Stimulated activated CD4-positive, alpha-beta T cell treated with anti-CD3 and anti-CD28 coated beads, Interleukin-2, amount 100 ng/mL, for 24 hours (primary cell): ENCODE measurements around the gene SFRP4.
A peak's percentile ranks its signal among the peaks of the same experiment; 100 is the strongest.
"Not testable (repeated sequence)": the region's sequence is repeated elsewhere in the genome, so short reads cannot be mapped to it uniquely, and the experiment has no call there.

Experiments
- DNase-seq, 2 donors: peaks; one replicate each; pipeline ENCODE4 v3.0.0-alpha.2; 2020

The SFRP4 gene

DNA sequence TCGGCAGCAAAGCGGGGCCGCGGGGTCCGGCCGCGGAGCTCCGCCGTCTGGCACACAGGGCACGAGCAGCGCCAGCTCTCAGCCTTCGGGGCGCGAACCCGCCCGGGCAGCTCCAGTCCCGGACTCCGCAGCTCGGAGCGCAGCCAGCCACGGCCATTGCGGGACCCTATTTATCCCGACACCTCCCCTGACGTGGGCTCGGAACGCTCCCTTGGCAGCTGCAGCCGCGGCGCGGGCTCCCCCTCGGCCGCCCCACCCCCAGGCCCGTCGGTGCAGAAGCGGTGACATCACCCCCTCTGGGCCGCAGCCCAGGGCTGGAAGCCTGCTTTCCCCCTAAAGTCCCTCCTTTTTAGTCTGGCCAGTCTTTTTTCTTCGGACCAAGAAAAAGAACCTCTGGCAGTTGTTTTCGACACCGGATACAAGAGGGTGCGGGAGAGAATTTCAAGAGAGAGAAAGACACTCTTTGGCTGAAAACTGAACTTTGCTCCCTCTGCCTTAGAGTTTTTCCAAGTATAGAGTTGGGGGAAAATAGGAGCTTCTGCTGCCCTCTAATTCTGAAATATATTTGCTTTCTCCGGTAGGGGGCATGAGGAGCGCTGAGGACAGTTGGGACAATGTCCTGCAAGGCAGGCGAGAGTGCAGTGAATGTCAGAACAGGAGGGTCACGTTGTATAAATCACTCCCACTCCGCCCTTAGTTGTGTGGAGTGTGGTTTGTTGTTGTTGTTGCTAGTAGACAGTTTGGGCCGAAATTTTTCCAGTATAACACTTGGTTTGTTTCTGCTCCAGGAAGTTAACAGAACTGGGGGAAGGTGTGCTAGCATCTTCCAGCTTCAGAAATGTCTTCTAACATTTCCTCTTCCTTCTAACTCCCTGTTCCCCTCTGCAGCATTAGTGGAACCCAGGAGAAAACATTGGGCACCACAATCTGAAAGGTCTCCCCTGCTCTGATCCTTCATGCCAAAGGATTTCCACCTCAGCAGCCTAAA lies at the start of gene SFRP4:
SFRP4 (minus strand) TSS at position 145 of the 988 bp plus-strand sequence. CDS start 280 bp downstream, outside the sequence.
- peak in 1 of 2 donors; percentile 6 for DNase-seq

DNA sequence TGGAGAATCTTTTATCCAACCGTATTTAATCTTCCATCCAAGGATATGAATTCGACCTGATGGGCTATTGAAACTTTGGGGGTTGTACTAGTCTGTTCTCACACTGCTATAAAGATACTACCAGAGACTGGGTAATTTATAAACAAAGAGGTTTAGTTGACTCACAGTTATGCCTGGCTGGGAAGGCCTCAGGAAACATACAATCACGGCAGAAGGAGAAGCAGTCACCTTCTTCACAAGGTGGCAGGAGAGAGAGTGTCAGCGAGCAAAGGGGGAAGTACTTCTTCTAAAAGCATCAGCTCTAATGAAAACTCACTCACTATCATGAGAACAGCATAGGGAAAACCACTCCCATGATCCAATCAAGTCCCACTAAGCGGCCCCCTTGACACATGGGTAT lies 47.6 kb upstream of the SFRP4 start:
- DNase-seq, result no peak

DNA sequence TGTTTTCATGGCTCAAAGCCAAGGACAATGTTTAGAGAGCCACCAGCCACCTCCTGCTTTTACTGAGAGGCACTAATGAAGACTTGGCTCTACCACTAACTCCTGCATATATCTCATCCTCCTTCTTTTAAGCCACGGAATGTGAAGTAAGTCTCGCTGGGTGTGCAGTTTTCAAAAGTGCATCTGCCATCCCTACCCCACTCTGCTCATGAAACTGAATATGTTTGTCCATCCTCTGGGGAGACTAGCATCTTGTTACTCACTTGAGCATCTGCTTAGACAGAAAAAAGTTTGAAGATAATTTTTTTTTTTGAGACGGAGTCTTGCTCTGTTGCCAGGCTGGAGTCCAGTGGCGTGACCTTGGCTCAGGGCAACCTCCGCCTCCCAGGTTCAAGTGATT lies 44.6 kb upstream of the SFRP4 start:
- DNase-seq, result no peak

DNA sequence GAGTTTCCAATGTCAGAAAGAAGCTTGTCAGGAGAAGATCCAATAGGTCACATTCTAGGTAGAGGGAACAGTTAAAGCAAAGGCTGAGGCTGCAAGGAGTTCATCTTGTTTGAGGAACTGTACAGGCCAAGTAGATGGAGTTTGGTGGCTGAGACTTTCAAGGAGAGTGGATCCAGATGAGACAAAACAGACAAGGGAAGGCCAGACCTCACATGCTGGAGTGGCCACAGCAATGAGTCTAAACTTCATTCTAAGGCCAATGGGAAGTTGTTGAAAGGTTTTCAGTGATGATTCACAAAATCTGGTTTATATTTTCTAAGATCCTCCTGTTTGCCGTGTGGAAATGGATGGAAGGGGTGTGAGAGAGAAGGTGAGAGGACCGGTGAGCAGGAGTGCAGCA lies 43.9 kb upstream of the SFRP4 start:
- DNase-seq, result no peak

DNA sequence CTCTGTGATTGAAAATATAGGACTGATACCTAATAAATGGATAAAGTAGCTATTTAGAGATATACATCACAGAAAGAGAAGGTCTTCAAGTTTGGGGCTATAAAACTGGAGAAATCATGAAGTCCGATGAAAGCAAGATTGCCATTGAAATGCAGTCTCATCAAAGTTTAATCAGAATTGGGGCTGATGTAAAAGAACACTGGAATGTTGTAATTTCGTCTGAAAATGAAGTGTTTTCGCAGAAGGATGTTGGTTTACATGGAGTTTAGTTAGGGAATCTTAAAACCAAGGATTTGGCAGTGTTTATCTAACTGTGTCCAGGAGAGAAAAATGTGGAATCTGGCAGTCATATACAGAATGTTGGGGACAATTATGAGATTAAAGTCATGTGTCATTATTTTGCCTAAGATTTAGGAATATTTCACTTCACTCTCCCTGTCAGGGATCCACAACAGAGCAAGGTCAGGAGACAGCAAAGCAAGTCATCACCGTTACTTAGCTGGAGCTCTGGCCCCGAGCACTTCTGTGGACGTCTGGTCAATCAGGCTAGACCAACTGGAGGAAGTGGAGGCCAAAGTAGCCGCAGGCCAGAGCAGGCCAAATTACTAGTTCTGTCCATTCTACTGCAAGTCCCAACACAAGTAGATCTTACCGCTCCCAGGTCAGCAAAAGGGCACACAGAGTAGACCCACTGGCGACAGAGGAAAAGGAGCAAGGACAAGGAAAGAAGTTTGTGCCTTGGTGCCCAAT lies 40.8 kb upstream of the SFRP4 start:
- no peak for DNase-seq

DNA sequence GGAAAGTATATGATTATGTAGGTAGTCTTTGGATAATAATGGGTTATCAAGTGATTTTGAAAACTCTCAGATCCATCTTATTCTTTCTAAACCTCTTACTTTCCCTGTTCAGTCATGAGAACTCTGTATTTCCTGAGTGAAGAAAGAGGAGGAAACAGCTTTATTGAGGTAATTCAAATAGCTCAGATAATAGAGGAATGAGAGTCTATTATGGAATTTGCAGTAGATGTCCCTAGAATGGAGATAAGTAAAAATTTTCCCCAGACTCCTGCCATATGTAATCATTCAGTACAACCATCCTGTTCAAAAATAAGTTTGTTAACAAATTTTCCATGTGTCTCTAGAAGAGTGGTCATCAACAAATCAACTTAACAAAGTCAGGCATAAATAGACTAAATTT lies 40.2 kb upstream of the SFRP4 start:
- no peak for DNase-seq

DNA sequence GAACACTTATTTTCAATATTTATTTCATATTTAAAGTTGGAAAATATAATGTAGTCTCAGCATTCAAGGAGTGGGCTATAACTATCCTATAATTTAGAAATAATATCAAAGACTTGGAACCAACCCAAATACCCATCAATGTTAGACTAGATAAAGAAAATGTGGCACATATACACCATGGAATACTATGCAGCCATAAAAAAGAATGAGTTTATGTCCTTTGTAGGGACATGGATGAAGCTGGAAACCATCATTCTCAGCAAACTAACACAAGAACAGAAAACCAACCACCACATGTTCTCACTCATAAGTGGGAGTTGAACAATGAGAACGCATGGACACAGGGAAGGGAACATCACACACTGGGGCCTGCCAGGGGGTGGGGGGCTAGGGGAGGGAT lies 37.6 kb upstream of the SFRP4 start:
- not testable (repeated sequence) for DNase-seq

DNA sequence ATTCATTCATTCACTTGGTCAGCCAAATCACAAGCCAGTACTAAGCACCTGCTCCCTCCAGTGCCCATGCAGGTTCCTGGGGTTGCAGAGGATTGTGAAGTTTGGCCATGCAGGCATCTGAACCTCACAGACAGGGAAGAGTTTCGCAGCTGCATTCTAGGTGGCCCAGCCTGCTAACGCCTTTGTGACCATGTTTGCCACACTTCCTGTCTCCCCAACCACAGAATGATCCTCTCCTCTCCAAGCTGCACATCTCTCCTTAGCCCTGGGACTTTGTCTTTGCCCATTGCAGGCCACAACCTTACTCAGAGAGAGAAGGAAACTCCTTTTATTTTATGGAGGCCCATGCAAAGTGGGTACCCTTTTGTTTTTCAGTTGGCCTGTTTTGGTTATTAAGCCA lies 35.6 kb upstream of the SFRP4 start:
- no peak for DNase-seq

DNA sequence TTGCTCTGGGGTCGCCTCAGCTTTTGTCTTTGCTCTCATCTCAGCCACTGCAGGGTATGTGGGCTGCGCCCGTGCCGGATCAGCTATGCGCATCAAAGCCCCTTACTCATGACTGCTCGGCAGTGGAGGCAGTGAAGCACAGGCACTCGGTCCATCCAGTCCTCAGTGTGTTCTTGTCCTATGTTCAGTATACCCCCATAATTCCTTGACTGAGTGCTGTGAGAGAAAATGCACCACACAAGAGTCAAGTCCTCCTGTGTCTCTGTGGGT lies 31.3 kb upstream of the SFRP4 start:
- no peak for DNase-seq

DNA sequence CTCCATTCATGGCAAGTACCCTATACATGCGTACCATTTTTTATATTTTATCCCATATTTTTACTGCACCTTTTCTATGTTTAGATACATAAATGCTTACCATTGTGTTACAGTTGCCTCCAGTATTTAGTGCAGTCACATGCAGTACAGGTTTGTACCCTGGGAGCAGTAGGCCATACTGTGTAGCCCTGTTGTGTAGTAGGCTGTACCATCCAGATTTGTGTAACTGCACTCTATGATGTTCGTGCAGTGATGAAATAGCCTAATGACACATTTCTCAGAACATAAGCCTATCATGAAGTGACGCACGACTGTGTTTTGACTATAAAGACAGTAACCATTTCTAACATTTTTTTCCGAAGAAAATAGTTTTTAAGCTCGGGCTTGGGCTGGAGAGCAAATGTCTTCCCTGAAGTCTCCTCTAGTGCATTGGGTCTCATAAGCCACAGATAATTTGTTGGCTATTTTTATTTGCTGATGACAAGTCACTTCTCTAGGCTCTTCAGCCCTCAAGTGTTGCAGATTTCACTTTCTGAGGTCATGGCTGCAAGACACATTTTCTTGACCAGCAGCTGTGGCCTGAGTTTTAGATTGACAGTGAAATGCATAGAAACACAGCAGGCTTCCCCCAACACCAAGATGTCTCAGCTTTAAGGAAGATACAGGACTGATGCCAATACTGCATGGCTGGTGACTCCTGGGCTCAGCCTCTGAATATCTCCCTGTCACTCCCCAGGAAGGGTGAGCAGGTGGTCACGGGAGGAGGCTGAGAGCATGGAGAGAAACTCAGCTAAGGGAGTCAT lies 30.7 kb upstream of the SFRP4 start:
- DNase-seq, result no peak

DNA sequence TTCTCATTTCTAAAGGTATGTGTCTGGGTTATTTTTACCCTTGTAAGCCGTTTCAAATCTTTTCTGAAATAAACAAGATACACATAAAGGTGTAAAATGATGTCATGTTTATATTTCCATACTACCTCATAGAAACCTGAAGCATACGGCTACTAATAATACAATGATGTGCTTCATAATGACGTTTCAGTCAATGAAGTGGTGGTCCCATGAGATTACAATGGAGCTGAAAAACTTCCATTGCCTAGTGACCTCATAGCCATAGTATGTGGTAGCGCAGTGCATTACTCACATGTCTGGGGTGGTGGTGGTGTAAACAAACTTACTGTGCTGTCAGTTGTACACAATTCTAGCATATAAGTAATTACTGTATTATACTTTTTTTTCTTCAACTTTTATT lies 28.7 kb upstream of the SFRP4 start:
- DNase-seq, result no peak

DNA sequence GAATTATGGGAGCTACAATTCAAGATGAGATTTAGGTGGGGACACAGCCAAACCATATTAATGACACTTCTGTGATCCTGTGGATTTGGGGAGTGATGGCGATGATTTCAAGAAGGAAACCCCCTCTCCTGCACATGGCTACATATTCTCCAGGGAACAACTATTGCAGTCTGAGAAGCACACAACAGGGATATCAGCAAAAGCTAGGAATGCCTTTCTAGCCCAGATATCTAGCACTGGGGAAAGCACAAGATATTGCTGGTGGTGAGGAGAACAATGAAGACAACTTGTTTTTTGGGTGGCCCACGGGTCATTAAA lies 28.1 kb upstream of the SFRP4 start:
- no peak for DNase-seq

DNA sequence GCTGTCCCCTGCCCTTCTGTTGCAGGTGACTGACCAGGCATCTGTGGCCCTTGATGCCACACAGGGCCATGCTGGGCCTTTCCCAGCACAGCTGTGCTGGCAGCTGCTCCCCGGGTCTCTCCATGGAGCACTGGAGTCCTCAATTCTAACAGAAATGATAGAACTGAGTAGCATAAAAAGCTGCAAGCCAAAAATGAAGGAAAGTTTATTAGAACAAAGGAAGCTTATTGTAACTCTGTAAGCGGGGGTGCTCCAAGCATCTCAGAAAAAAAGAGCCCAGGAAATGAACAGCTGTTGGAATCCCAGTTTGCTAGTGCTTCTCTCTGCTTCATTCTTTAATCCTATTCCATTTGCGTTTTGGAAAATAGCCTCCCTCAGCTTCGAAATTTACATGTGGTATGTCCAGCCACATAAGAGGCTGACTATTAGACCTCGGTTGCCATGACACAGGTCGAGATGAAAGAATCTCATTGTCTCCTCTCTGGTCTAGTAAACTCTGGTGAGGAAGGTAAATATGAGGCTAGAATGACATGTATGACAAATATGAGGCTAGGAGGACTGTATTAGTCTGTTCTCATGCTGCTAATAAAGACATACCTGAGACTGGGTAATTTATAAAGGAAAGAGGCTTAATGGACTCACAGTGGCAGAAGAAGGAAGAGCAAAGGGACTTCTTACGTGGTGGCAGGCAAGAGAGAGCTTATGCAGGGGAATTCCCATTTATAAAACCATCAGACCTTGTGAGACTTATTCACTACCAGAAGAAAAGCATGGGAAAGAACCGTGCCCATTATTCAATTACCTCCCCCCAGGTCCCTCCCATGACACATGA lies 27.5 kb upstream of the SFRP4 start:
- DNase-seq, result no peak

DNA sequence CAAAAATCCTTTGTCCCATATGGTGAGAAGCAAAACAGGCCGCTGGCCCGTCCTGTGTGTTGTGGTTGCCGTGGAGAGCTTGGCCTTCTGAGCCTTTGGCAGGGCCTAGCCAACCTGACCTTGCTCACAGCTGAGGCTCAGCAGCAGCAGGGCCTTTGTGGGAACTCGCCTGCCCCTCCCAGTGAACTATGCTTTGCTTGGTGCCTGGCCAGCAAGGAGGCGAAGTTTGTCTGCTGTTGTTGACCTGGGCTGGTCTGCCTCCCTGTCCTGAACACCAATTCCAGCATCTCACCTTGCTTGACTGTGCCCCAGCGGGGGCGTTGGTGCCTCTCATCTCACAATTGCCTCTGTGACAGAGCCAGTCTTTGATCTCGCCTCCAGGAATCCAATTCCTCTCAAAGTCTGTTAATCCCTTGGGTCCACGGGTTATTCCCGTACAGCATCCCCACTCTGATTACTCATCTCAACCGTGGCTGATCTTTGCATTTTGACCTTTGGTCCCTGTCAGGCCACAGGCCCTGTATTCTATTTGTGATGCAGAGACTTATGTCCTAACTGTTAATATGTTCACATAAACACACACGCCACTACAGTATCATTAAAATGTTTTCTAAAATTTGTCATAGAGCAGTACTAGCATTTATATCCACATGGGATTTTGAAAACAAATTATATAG lies 26.5 kb upstream of the SFRP4 start:
- no peak for DNase-seq

DNA sequence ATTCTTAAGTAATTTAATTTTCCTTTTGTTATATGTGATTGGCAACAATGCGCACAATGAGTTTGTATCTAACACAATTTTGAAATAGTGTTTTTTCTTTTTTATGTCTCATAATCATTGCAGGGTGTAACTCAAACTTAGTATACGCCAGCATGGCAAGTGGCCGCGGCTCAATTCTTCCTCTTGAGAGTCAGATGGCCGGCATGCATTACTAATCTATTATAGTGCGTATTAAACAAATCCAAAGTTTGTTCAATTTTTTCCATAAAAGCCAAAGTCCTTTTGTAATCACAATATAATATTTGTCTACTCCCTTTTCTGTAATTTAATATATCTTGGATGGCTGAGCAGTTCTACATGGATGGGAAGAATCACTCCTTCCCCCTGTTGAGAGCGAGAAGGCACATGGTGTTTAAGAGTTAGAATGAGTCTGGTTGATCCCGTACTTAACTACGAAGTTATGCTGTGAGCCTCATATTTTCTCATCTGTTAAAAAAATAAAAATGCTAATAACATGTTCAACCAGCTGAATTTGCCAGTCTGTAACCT lies 16.5 kb upstream of the SFRP4 start:
- DNase-seq, result no peak

DNA sequence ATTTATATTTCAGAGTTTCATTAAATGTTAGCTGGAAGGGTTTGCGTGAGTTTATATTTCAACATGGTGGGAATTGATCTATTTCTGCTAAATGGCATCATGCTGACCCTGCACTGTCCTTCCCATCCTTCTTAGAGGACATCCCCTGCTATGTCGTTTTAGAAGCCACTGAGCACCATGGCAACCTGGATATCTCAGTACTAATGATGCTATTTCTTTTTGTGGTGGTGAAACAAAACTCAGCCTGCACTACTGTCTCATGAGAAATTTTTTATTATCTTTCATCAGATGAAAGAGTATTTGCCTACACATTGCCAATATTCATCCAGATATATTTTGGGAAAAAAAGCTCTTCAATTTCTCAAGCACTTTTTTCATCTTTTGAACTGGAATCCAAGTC lies 15.9 kb upstream of the SFRP4 start:
- DNase-seq, result no peak

DNA sequence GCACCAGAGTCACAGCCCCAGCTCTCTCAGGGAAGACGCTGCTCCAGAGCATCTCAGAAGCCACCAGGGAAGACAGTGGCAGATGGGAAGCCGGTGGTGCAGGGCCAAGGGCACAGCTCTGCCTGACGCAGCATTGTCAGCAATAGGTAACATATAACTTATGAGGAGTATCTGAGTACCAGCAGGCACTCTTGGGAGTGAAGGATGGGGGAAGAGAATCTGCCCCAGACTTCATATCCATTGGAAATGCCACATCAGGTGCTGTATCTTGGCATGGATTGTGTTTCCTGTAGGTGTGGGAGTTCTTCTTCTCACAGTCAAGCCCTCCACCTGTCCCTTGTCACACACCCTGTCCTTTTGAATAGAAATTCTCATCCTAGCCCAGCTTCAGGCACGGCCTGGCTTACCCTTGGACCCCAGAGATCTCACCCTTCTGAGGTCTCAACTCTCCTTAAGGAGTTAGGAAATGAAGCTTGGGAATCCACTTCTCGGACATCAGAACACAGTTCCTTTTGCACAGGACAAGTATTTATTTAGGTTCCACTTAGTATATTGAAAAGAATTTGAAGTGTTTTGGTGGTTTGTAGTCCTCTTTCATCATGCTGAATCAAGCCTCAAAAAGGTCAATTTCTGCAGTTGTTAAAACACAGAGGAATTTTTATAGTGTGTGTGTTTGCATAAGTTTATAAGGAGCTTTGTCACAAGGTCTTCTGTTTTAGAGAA lies 13.8 kb upstream of the SFRP4 start:
- no peak for DNase-seq

DNA sequence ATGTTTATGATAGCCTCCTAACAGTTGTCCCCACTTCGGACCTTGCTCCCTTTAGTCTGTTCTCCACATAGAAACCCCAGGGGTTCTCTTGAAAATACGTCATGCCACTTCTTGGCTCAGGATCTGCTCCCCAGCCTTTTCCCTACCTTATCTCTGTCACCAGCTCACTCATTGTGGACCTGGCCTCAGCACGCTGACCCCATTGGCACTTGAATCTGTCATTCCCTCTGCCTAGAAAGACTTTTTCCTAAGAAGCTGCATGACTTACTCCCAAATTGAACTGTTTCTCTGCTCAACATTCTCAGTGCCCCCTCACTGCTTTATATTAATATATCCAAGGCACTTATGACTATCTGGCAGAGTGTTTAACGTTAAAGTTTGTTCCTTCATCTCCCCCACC lies 12.3 kb upstream of the SFRP4 start:
- DNase-seq, result no peak

DNA sequence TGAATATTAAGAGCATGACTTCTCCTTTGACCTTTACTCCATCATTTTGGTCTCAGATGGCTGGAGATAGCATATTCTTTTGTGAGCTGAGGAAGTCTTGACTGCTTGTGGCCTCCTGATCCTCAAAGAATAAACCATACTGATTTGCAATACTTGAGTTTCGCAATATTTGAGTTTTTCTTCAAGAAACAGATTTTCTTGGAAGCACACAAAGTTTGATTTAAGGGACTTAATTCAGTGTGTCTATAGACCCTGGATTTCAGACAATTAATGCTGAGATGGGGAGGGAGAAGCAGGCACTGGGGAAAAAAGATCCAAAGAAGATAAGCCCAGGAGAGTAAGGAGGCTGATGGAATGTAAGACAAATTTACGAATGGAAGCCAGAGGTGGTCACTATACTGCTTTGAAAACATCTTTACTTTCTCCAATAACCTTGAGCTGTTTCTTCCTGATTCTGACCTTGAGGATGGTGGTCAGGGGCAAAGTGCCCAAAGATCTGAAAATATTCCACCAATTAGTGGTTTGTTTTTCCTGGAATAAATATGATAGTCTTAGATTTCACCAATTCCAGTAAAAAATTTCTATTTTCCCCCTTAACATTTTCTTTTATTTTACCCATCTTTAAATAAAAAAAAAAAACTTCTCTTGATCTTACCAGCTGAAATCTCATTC lies 11.3 kb upstream of the SFRP4 start:
- DNase-seq, result no peak

DNA sequence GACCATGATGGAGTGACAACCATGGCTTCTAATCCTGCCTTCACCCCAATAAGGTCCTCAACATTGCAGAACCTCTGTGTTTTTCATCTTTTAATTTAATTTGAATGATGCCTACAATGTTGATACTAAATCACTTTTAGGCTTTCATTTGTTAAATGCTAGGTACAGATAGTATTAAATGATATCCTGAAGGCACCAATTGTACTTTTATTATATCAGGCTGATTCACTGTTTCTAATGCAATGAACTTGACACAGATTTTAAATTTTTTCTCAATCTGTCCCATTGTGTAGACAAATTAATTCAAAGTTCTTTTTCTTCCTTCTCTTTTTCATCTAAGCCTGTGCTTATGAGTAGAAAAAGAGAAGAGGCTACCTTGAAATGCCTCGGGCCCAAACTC lies 9.0 kb upstream of the SFRP4 start:
- no peak for DNase-seq
